NCI-H226 (cell line): Measurements from ENCODE around the gene AFF3.
"Not testable (repeated sequence)": the region's sequence is repeated elsewhere in the genome, so short reads cannot be mapped to it uniquely, and the experiment has no call there.

ENCODE experiments used
- DNase-seq: peaks from one replicate; pipeline ENCODE4 v3.0.0-alpha.2; 2015

Gene AFF3

GRCh38 chr2:99504844-99505584 is 637.4 kb downstream of the AFF3 start:
- DNase-seq: no peak

- DNase-seq: not testable (repeated sequence)
Observed at GRCh38 chr2:99503662-99504416, 638.6 kb downstream of the AFF3 start.

GRCh38 chr2:99496021-99496420 is 646.4 kb downstream of the AFF3 start:
- DNase-seq: no peak
